ENCODE results near the gene MPO.

MPO gene

DNA sequence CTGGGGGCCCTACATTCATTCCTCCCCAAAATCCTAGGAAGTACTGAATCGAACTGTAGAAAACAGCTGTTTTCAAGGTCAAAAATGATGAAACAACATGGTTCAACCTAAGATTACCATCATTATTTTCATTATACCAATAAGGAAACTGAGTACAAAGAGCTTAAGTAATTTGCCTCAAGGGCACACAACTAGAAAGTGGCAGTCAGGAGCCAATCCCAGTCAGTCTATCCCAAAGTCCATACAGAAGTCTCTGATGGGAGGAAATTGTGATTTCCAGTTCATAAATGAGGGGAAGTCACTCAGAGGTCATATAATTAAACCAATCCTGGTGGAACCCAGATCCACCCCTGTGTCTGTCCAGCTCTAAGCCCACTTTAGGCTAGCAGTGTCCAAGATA lies 34.0 kb downstream of the MPO start:
- TF ChIP-seq, protein P1, sequence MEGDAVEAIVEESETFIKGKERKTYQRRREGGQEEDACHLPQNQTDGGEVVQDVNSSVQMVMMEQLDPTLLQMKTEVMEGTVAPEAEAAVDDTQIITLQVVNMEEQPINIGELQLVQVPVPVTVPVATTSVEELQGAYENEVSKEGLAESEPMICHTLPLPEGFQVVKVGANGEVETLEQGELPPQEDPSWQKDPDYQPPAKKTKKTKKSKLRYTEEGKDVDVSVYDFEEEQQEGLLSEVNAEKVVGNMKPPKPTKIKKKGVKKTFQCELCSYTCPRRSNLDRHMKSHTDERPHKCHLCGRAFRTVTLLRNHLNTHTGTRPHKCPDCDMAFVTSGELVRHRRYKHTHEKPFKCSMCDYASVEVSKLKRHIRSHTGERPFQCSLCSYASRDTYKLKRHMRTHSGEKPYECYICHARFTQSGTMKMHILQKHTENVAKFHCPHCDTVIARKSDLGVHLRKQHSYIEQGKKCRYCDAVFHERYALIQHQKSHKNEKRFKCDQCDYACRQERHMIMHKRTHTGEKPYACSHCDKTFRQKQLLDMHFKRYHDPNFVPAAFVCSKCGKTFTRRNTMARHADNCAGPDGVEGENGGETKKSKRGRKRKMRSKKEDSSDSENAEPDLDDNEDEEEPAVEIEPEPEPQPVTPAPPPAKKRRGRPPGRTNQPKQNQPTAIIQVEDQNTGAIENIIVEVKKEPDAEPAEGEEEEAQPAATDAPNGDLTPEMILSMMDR (IDR thresholded peaks at IDR 0.05; ENCODE audit: low read depth, low read length, missing control alignments), result no peak
- no peak overlapping the region for H3K4me3 ChIP-seq (replicated peaks; ENCODE audit: low read depth, low read length)
- DNase-seq (ENCODE audit: extremely low read depth, low read depth), result no peak

DNA sequence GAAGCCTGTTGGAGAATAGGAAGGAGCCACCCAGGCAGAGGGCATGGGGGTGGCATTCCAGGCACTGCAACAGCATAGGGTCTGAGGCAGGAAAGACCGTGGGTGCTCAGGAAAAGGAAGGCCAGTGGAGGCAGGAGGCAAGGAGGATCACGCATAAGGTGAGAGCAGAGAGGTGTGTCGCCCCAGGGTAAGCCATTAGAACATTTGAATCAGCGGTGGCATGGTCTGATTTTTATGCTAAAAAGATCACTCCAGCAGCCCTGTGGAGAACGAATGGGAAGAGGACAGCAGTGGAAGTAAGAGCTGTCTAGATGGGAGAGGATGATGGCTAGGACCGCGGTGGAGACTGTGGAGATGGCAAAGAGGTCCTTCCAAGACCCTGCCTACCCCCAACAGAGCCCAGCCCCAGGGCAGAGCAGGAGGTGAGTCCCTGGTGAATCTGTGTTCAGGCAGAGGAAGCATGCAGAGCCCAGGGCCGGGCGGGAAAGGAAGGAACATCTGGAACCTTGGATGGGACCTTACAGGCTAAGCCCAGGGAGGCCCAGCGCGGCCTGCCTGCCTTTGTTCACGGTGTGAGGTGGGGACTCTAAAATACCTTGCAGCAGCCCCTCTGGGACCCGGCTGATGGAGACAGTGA lies 34.5 kb downstream of the MPO start:
- DNase-seq (ENCODE audit: extremely low read depth, low read depth), result no peak
- TF ChIP-seq, protein P1 (IDR thresholded peaks at IDR 0.05; ENCODE audit: low read depth, low read length, missing control alignments), result no peak
- no peak overlapping the region for H3K4me3 ChIP-seq (replicated peaks; ENCODE audit: low read depth, low read length)

DNA sequence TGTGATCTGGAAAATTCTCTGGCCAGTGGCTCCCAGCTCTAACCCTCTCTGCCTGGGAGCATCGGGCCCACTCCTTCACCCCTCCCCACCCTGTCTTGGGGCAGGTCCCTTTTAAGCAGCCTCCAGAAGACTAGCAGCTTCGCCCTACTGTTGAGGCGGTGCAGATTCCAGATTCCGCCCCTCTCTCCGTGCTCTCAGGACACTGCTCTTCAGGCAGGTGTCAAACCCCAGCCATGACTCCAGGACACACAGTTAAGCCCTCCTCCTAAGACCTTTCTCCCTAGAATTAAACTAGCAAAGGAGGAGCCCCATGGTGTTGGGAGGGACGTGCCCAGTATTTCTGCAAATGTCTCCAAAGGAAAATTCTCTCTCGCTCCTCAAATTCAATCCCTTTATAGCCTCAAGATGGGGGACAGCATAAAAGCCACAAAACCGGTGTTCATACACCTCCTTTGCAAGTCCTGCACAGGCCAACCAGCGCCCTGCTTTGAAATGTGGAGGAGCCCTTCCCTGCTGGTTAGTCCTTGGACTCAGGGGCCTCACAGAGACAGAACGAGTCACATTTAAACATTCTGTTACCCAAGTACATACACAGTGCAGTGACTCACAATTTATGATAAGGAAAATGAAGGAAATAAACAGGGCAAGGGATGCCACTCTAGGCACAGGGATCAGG lies 35.2 kb downstream of the MPO start:
- no peak for DNase-seq (ENCODE audit: extremely low read depth, low read depth)
- H3K4me3 ChIP-seq (replicated peaks; ENCODE audit: low read depth, low read length), result no peak overlapping the region
- TF ChIP-seq, protein P1 (IDR thresholded peaks at IDR 0.05; ENCODE audit: low read depth, low read length, missing control alignments), result no peak

DNA sequence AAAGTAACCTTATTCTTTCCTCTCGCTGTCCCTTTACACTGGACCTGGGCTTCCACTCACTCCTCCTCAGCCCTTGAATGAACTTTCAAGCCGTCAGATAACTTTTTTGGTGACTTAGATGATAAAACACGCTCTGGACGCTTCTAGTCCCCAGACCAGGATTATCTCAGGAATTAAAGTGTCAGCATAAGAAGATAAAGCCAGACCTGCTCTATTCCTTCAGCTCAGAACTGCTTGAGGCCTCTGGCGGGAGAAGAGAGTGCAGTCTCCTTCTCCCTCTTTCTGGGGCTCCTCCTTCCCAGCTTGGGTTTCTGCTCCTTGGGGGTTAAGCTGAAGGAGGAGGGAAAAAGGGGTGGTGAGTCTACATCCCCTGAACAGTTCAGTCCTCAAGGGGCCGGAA lies 35.8 kb downstream of the MPO start:
- TF ChIP-seq, protein P1 (IDR thresholded peaks at IDR 0.05; ENCODE audit: low read depth, low read length, missing control alignments), result no peak
- no peak overlapping the region for H3K4me3 ChIP-seq (replicated peaks; ENCODE audit: low read depth, low read length)
- no peak for DNase-seq (ENCODE audit: extremely low read depth, low read depth)

DNA sequence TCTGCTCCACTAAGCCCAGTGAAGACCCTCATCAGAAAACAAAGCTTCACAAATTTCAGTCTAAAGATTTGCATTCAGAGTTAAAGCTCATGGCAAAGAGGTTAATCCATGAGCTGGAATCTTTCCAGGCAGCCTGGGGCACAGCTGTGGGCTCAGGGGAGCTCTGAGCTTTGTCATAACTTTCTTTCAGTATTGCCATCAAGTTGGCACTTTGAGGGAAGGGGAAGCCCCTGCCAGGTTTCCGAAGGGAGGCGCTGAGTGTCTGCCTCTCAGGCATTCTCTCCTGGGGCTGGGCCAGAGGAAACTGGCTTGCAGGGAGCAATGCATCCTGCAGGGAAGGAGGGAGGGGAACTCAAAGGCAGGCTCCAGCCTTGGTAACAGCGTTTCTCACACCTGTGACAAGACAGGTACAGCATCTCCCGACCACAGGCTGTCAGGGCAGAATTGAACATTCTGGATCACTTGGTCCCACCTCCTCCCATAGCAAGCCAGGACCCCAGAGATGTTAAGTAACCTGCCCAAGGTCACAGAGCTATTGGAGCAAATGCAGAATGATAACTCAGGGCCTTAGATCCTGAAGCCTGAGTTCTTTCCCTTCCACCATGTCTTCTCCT lies 38.5 kb downstream of the MPO start:
- TF ChIP-seq, protein P1 (IDR thresholded peaks at IDR 0.05; ENCODE audit: low read depth, low read length, missing control alignments), result no peak
- H3K4me3 ChIP-seq (replicated peaks; ENCODE audit: low read depth, low read length), result no peak overlapping the region
- DNase-seq (ENCODE audit: extremely low read depth, low read depth), result no peak

DNA sequence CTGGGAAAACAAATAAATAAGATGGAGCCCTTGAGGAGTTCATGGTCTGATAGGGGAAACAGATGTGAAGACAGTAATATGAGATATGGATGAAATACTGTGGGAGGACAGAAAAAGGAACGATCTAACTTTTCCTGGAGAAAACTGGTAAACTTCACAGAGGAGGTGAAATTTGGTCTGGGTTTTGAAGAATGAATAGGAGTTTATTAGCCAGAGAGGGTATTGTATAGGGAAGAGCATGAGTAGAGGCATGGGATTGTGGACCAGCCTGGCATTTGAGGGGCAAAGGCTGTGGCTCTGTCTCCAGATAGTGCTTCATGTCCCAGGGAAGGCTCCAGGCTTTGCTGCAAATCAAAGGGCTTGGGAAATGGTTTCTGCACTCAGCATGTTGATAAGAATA lies 40.7 kb downstream of the MPO start:
- TF ChIP-seq, protein P1 (IDR thresholded peaks at IDR 0.05; ENCODE audit: low read depth, low read length, missing control alignments), result no peak
- no peak overlapping the region for H3K4me3 ChIP-seq (replicated peaks; ENCODE audit: low read depth, low read length)
- DNase-seq (ENCODE audit: extremely low read depth, low read depth), result no peak
